ENCODE results near the gene BPGM. TPM values are rescaled to one million over a fixed set of nuclear protein-coding genes. Genes with fewer than 3 reads are reported as not detected.

The BPGM gene
- total RNA-seq, 1 experiment from 2014 or later = 10.0 TPM

DNA sequence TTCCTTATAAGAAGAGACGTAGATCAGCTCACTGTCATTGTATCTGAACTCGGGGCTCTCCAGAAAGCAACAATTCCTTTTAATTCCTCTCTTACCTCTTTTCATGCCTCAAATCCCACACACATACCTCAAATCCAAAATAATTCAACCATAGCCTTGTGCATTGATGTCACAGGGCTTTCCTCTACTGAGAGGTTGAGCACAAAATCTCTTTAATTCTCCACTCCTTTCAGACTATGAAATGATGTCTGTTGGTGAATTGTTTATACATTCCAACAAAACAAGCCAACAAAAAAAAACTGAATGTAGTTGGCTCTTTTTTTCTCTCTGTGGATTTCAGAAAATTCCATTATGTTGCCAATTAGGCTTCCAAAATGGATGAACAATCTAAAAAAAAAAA is 53.2 kb downstream of the BPGM start:
- no peak overlapping the region for H3K9ac ChIP-seq (ENCODE audit: low read length)

DNA sequence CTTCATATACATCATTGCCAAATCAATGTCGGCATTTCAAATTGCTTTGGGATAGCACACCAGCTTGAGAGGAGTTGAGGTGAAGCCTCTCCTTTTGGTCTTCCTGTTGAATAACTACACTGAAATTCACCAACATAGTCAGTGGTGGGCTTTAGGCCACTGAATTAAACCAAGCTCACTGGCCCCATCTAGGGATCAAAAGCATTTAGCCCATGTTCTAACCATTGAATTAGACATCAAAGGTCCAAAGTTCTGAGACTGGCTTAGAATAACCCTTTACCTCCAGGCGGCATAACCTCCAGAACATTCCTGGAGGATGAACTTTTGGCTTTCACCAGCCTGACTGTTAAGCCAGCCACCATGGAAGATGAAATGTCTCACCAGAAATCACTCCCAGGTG is 54.6 kb downstream of the BPGM start:
- no TSS peak for BruUV-seq (replicated peaks)
- ChIA-PET RAD21 (ENCODE audit: low non-redundant PET in 1 of 2, low total read pairs in 2 of 2, uncharacterized antibody in 2 of 2, unreplicated experiment in 2 of 2) (no interaction called here), CTCF (interaction anchor here (0.7 to 2.3 kb wide), 8 partner anchors 10 to 268 kb away, joined by 3 to 15 read pairs (median 4); no protein-coding TSS in a partner anchor), POLR2A (no interaction called here)
- Histone ChIP-seq H3K4me3 (replicated peaks in 1 of 2; ENCODE audit: low read depth in 1 of 2, low read length in 2 of 2) (no peak overlapping the region), H3K27me3 (ENCODE audit: insufficient read depth, low read length) (no peaks in the 10 kb centered on the region; the same call in 1 of the 2 replicates), H3K79me2 (ENCODE audit: insufficient read depth, low read length) (no peaks in the 10 kb centered on the region), H3K9me2 (ENCODE audit: insufficient read depth) (no peaks in the 10 kb centered on the region), H3K4me2 (ENCODE audit: low read length) (no peak overlapping the region), H4K20me1 (ENCODE audit: insufficient read depth) (no peaks in the 10 kb centered on the region), H3K27ac (ENCODE audit: low read depth, low read length) (no peak overlapping the region), H3K36me3 (ENCODE audit: control insufficient read depth in 1 of 2, insufficient read depth in 2 of 2, low read length in 2 of 2) (no peaks in the 10 kb centered on the region), H2AFZ (ENCODE audit: low read depth, low read length, poor library complexity, severe bottlenecking) (no peak overlapping the region), H3K9ac (ENCODE audit: low read length) (no peak overlapping the region), H3K4me1 (ENCODE audit: control insufficient read depth in 1 of 2, insufficient read depth in 2 of 2, low read length in 2 of 2) (no peaks in the 10 kb centered on the region), H3K9me3 (ENCODE audit: control insufficient read depth in 1 of 2, insufficient read depth in 1 of 2, low read depth in 1 of 2, low read length in 2 of 2) (no peaks in the 10 kb centered on the region)
- ATAC-seq (peak; percentile 79), DNase-seq (ENCODE audit: low read depth, low spot score) (no peak)
- intact Hi-C loops (cut with micrococcal nuclease) = loop anchor here (1.0 kb wide), 1 partner anchor 68 kb away; no protein-coding TSS in a partner anchor
- no peak for TF ChIP-seq YY1 (IDR thresholded peaks at IDR 0.05; ENCODE audit: extremely low read depth, insufficient replicate concordance, low read depth, low read length)
- no peak for TF ChIP-seq EGR1 (IDR thresholded peaks at IDR 0.05; ENCODE audit: low read depth)
- peak; percentile 56 for TF ChIP-seq RAD21 (IDR thresholded peaks at IDR 0.05; ENCODE audit: low read depth)
- TF ChIP-seq, protein P1, sequence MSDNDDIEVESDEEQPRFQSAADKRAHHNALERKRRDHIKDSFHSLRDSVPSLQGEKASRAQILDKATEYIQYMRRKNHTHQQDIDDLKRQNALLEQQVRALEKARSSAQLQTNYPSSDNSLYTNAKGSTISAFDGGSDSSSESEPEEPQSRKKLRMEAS (IDR thresholded peaks at IDR 0.05) = no peak
- TF ChIP-seq POLR2A (IDR thresholded peaks at IDR 0.05; ENCODE audit: borderline replicate concordance, extremely low read depth, insufficient read depth, insufficient read length) = no peak
- no peak for TF ChIP-seq FOSL1 (IDR thresholded peaks at IDR 0.05; ENCODE audit: low read depth)
- TF ChIP-seq SIN3A (IDR thresholded peaks at IDR 0.05; ENCODE audit: low read depth) = no peak
- TF ChIP-seq TCF7L2 (IDR thresholded peaks at IDR 0.05; ENCODE audit: borderline replicate concordance, extremely low read depth, insufficient read depth, insufficient read length) = peak; percentile 61
- TF ChIP-seq EZH2 (IDR thresholded peaks at IDR 0.05) = no peak
- TF ChIP-seq, protein P2, sequence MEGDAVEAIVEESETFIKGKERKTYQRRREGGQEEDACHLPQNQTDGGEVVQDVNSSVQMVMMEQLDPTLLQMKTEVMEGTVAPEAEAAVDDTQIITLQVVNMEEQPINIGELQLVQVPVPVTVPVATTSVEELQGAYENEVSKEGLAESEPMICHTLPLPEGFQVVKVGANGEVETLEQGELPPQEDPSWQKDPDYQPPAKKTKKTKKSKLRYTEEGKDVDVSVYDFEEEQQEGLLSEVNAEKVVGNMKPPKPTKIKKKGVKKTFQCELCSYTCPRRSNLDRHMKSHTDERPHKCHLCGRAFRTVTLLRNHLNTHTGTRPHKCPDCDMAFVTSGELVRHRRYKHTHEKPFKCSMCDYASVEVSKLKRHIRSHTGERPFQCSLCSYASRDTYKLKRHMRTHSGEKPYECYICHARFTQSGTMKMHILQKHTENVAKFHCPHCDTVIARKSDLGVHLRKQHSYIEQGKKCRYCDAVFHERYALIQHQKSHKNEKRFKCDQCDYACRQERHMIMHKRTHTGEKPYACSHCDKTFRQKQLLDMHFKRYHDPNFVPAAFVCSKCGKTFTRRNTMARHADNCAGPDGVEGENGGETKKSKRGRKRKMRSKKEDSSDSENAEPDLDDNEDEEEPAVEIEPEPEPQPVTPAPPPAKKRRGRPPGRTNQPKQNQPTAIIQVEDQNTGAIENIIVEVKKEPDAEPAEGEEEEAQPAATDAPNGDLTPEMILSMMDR (IDR thresholded peaks at IDR 0.05 in 2 of 3, conservative IDR thresholded peaks at IDR 0.05 in 1 of 3; ENCODE audit: borderline replicate concordance in 1 of 3, insufficient read depth in 1 of 3, low read depth in 2 of 3, low read length in 2 of 3) = peak; percentile 38 to 53 (median 47); a peak in 5 of 6 replicates

More for the DNA sequence above, 53.2 kb downstream of the BPGM start:
- H4K20me1 ChIP-seq (ENCODE audit: insufficient read depth) = no peaks in the 10 kb centered on the region
- H3K4me1 ChIP-seq (ENCODE audit: control insufficient read depth in 1 of 2, insufficient read depth in 2 of 2, low read length in 2 of 2) = no peaks in the 10 kb centered on the region; a peak in 1 of 4 replicates
- CTCF ChIA-PET = interaction anchor here (1.1 to 1.6 kb wide), 3 partner anchors 10 to 67 kb away, joined by 3 to 5 read pairs (median 3); no protein-coding TSS in a partner anchor
- H3K27me3 ChIP-seq (ENCODE audit: insufficient read depth, low read length) = no peaks in the 10 kb centered on the region; the same call in 1 of the 2 replicates
- H3K79me2 ChIP-seq (ENCODE audit: insufficient read depth, low read length) = no peaks in the 10 kb centered on the region
- no peak overlapping the region for H3K27ac ChIP-seq (ENCODE audit: low read depth, low read length)
- no peak overlapping the region for H3K4me3 ChIP-seq (replicated peaks in 1 of 2; ENCODE audit: low read depth in 1 of 2, low read length in 2 of 2)
- H3K36me3 ChIP-seq (ENCODE audit: control insufficient read depth in 1 of 2, insufficient read depth in 2 of 2, low read length in 2 of 2) = no peaks in the 10 kb centered on the region
- no peaks in the 10 kb centered on the region for H3K9me2 ChIP-seq (ENCODE audit: insufficient read depth)
- intact Hi-C loops (cut with micrococcal nuclease) = loop anchor here (10.0 kb wide), 2 partner anchors 465 to 635 kb away; no protein-coding TSS in a partner anchor
- POLR2A ChIA-PET = no interaction called here
- TF ChIP-seq CBX3 (IDR thresholded peaks at IDR 0.05; ENCODE audit: low read depth) = no peak
- no peak for TF ChIP-seq YY1 (IDR thresholded peaks at IDR 0.05; ENCODE audit: extremely low read depth, insufficient replicate concordance, low read depth, low read length)
- no peak for TF ChIP-seq JUND (IDR thresholded peaks at IDR 0.05)
- TF ChIP-seq, protein P2 (IDR thresholded peaks at IDR 0.05 in 2 of 3, conservative IDR thresholded peaks at IDR 0.05 in 1 of 3; ENCODE audit: borderline replicate concordance in 1 of 3, insufficient read depth in 1 of 3, low read depth in 2 of 3, low read length in 2 of 3) = no peak
- TF ChIP-seq, protein P1 (IDR thresholded peaks at IDR 0.05) = no peak
- H3K4me2 ChIP-seq (ENCODE audit: low read length) = no peak overlapping the region
- RAD21 ChIA-PET (ENCODE audit: low non-redundant PET in 1 of 2, low total read pairs in 2 of 2, uncharacterized antibody in 2 of 2, unreplicated experiment in 2 of 2) = interaction anchor here in 1 of 2 experiments (0.6 kb wide), 1 partner anchor 66 kb away, joined by 3 read pairs; no protein-coding TSS in a partner anchor
- H2AFZ ChIP-seq (ENCODE audit: low read depth, low read length, poor library complexity, severe bottlenecking) = no peak overlapping the region
- ATAC-seq (no peak), DNase-seq (ENCODE audit: low read depth, low spot score) (no peak)
- H3K9me3 ChIP-seq (ENCODE audit: control insufficient read depth in 1 of 2, insufficient read depth in 1 of 2, low read depth in 1 of 2, low read length in 2 of 2) = no peaks in the 10 kb centered on the region
- BruUV-seq (replicated peaks) = no TSS peak

All from HCT116 (cell line).